GM18909 (cell line): ENCODE results near the gene ADCY2.

Experiments used
- ATAC-seq: cut with Tn5 transposase; IDR thresholded peaks from one replicate; pipeline ENCODE4 v1.9.1; 2021; ENCODE audit warnings: mild to moderate bottlenecking; ENCODE audit not compliant: unreplicated experiment, poor library complexity

ADCY2 gene

GRCh38 chr5:7877851-7878250, 481.9 kb downstream of the ADCY2 start:
- no peak for ATAC-seq

GRCh38 chr5:7878381-7878873, 482.5 kb downstream of the ADCY2 start:
- peak; percentile 97 for ATAC-seq
